GM12878 (cell line): ENCODE results near the gene ZNF618. TPM values are rescaled to one million over a fixed set of nuclear protein-coding genes. Genes with fewer than 3 reads are reported as not detected.

Experiments
- ATAC-seq: fragments of 200-7000 bp; cut with Tn5 transposase; 3 replicates; pipeline ENCODE4 v1.9.1; 2020; ENCODE audit warnings: mild to moderate bottlenecking, moderate library complexity
- BruUV-seq: library from RNA; stranded (reverse); fragments of 400-500 nt; replicated peaks from 2 replicates; lab custom pipeline; 2021; lab: Mats Ljungman, UMichigan
- CTCF ChIA-PET: fragments of 300-600 bp; sonication (Branson Sonifier 250); formaldehyde crosslinking; extraction: SDS; loops from one replicate; lab custom pipeline; 2021; ENCODE audit warnings: inconsistent platforms; lab: Yijun Ruan, JAX
- POLR2A ChIA-PET: fragments of 350-600 bp; formaldehyde crosslinking; extraction: SDS; loops from one replicate; lab custom pipeline; 2021; ENCODE audit warnings: inconsistent platforms; lab: Charles Lee
- RAD21 ChIA-PET: fragments of 300-600 bp; sonication (Branson Sonifier 250); formaldehyde crosslinking; loops from one replicate; lab custom pipeline; 2023; ENCODE audit warnings: antibody characterized with exemption; ENCODE audit not compliant: unreplicated experiment; lab: Charles Lee
- SMC1A ChIA-PET: fragments of 300-600 bp; sonication (Branson Sonifier 250); formaldehyde crosslinking; loops from one replicate; lab custom pipeline; 2023; ENCODE audit not compliant: unreplicated experiment, uncharacterized antibody; lab: Charles Lee
- DNase-seq: peaks from one replicate; pipeline ENCODE4 v3.0.0-alpha.2; 2011; ENCODE audit warnings: low read depth, low spot score
- FAIRE-seq: peaks from 3 replicates; lab custom pipeline; 2011; peaks lifted over from hg19 to GRCh38; lab: Jason Lieb, UNC
- H2AFZ ChIP-seq: 2 replicates; pipeline ENCODE4 v1.6.0; 2011; ENCODE audit warnings: low read depth, low read length, control low read depth; ENCODE audit not compliant: control insufficient read depth
- H3K27ac ChIP-seq: 2 replicates; pipeline ENCODE4 v1.5.1; 2011; ENCODE audit warnings: control low read depth; ENCODE audit not compliant: control insufficient read depth, insufficient read depth
- H3K27me3 ChIP-seq, 2 experiments: replicated peaks in 1 of 2; 2 replicates each; pipeline versions ENCODE4 v1.6.0 to v1.6.1; 2011; ENCODE audit warnings: low read length in 1 of 2; ENCODE audit not compliant: control insufficient read depth in 2 of 2, insufficient read depth in 2 of 2
- H3K36me3 ChIP-seq, 2 experiments: 2 replicates each; pipeline ENCODE4 v1.5.1; 2011; ENCODE audit warnings: low read length in 1 of 2; ENCODE audit not compliant: control insufficient read depth in 2 of 2, insufficient read depth in 2 of 2
- H3K4me1 ChIP-seq: 2 replicates; pipeline ENCODE4 v1.6.1; 2011; ENCODE audit warnings: mild to moderate bottlenecking, low read length, moderate library complexity, mixed read lengths; ENCODE audit not compliant: control insufficient read depth, insufficient read depth
- H3K4me2 ChIP-seq: 2 replicates; pipeline ENCODE4 v1.6.0; 2011; ENCODE audit warnings: control low read depth; ENCODE audit not compliant: control insufficient read depth, insufficient read depth
- H3K4me3 ChIP-seq: fragments of 200-600 bp; sonication (generic); 2 replicates; pipeline ENCODE4 v1.5.1; 2016
- H3K79me2 ChIP-seq: 2 replicates; pipeline ENCODE4 v1.6.0; 2011; ENCODE audit warnings: low read length; ENCODE audit not compliant: control insufficient read depth, insufficient read depth
- H3K9ac ChIP-seq: 2 replicates; pipeline ENCODE4 v1.8.0; 2011; ENCODE audit warnings: low read length, control low read depth, mixed read lengths; ENCODE audit not compliant: control insufficient read depth, insufficient read depth
- H3K9me3 ChIP-seq: replicated peaks from 3 replicates; pipeline ENCODE4 v1.5.1; 2011; ENCODE audit warnings: mild to moderate bottlenecking, low read length; ENCODE audit not compliant: control insufficient read depth, insufficient read depth
- H4K20me1 ChIP-seq: 2 replicates; pipeline ENCODE4 v1.6.0; 2011; ENCODE audit not compliant: control insufficient read depth, insufficient read depth
- GATAD2B ChIP-seq: fragments of 450-650 bp; conservative IDR thresholded peaks from 2 replicates; pipeline ENCODE4 v1.6.1; 2017; ENCODE audit warnings: low read depth, mild to moderate bottlenecking, moderate library complexity
- MLLT1 ChIP-seq: fragments of 450-650 bp; IDR thresholded peaks from 2 replicates; pipeline ENCODE4 v1.6.1; 2016; ENCODE audit warnings: mild to moderate bottlenecking
- POLR2AphosphoS2 ChIP-seq: IDR thresholded peaks from 2 replicates; pipeline ENCODE4 v1.6.1; 2011; ENCODE audit warnings: low read depth, mild to moderate bottlenecking, low read length, improper control_type of control experiment, moderate library complexity
- RB1 ChIP-seq: fragments of 450-650 bp; formaldehyde crosslinking; IDR thresholded peaks from 2 replicates; pipeline ENCODE4 v1.6.1; 2017; ENCODE audit warnings: mild to moderate bottlenecking, borderline replicate concordance
- SRF ChIP-seq, 2 experiments: IDR thresholded peaks; 2 replicates each; pipeline ENCODE4 v1.6.1; 2011; ENCODE audit warnings: low read depth in 2 of 2, low read length in 2 of 2, mild to moderate bottlenecking in 1 of 2, moderate library complexity in 1 of 2
- WRNIP1 ChIP-seq: IDR thresholded peaks from 2 replicates; pipeline ENCODE4 v1.6.1; 2011; ENCODE audit warnings: low read depth, low read length, improper control_type of control experiment, borderline replicate concordance
- WGBS: methylation state at CpG from one replicate; pipeline ENCODE4 v1.1.6; 2016; ENCODE audit warnings: low lambda C conversion rate; ENCODE audit not compliant: insufficient replicate concordance, insufficient coverage; ENCODE audit errors: missing lambda C conversion rate; 5-methylcytosine and 5-hydroxymethylcytosine counted together
- in situ Hi-C: fragments of 300-500 bp; cut with MboI; formaldehyde crosslinking; loops from 9 replicates; pipeline ENCODE4 v1.14.3; 2018; ENCODE audit warnings: mixed read lengths
- intact Hi-C: fragments of 100-400 bp; cut with micrococcal nuclease; formaldehyde crosslinking; loops from one replicate; pipeline ENCODE4 v1.14.2; 2022; ENCODE audit not compliant: unreplicated experiment
- polyA plus RNA-seq, 11 experiments: library from polyadenylated mRNA; depleted of rRNA in 4 of 11; unstranded in 6 of 11; stranded (reverse) in 5 of 11; fragments of >200 nt; fragmentation: Nextera tagmentation in 4 of 11; fragmentation: Illumina TruSeq in 1 of 11; extraction: Ambion mirVana in 4 of 11; extraction: Trizol in 1 of 11; gene quantifications; 1 replicate in 1 of 11; 2 replicates in 10 of 11; pipeline versions ENCODE4 v1.2.1 to v1.2.3, GENCODE V29; 2011 to 2016; ENCODE audit warnings: inconsistent platforms in 2 of 11, missing spikeins in 2 of 11, low read depth in 1 of 11
- total RNA-seq, 4 experiments: library from RNA; depleted of rRNA in 3 of 4; stranded (reverse); fragments of >200 nt in 3 of 4; fragmentation: Illumina TruSeq in 1 of 4; extraction: Trizol in 1 of 4; gene quantifications; 2 replicates each; pipeline versions ENCODE4 v1.2.1 to v1.2.3, GENCODE V29; 2013 to 2021
- TF ChIP-seq, protein P1 (sequence below): fragments of 450-650 bp; formaldehyde crosslinking; IDR thresholded peaks from 2 replicates; pipeline ENCODE4 v1.4.0; 2020; ENCODE audit warnings: mild to moderate bottlenecking, moderate library complexity
- TF ChIP-seq, protein P2 (sequence below): fragments of 450-650 bp; conservative IDR thresholded peaks from 2 replicates; pipeline ENCODE4 v1.6.1; 2017; ENCODE audit warnings: mild to moderate bottlenecking, moderate library complexity
- TF ChIP-seq, protein P3 (sequence below): IDR thresholded peaks from 2 replicates; pipeline ENCODE4 v1.6.1; 2011; ENCODE audit warnings: low read depth, mild to moderate bottlenecking, low read length, moderate library complexity, borderline replicate concordance; ENCODE audit errors: extremely low read depth
- TF ChIP-seq, protein P4 (sequence below): fragments of 450-650 bp; IDR thresholded peaks from 2 replicates; pipeline ENCODE4 v1.6.1; 2017; ENCODE audit warnings: mild to moderate bottlenecking, low read depth, inconsistent platforms; ENCODE audit not compliant: poor library complexity, severe bottlenecking

Gene ZNF618
- total and polyA plus RNA-seq, 10 of the 15 experiments (the other 5 are each of a cell fraction or from before 2014, with no cell fraction given), result 0.01 to 0.24 (median 0.06) TPM; not detected in 2

- FAIRE-seq (no peak), DNase-seq (no peak), ATAC-seq (no peak)
- Histone ChIP-seq H3K79me2 (no peaks in the 10 kb centered on the region), H3K4me2 (no peak overlapping the region), H3K9me3 (no peaks in the 10 kb centered on the region), H3K36me3 (no peaks in the 10 kb centered on the region), H3K4me3 (no peak overlapping the region), H2AFZ (no peak overlapping the region), H4K20me1 (no peaks in the 10 kb centered on the region), H3K4me1 (no peaks in the 10 kb centered on the region), H3K27ac (no peak overlapping the region), H3K9ac (no peak overlapping the region), H3K27me3 (peaks cover 0 to 5% of the 10 kb centered on the region in 2 experiments; a peak in 3 of 4 replicates)
- WGBS, result 6% methylated on average over 11 of the region's 11 CpGs
- BruUV-seq, result no TSS peak
- ChIA-PET RAD21 (interaction anchor here (3.8 kb wide), 1 partner anchor 206 kb away, joined by 24 read pairs; no protein-coding TSS in a partner anchor), POLR2A (no interaction called here), SMC1A (interaction anchor here (1.8 kb wide), 1 partner anchor 207 kb away, joined by 7 read pairs; no protein-coding TSS in a partner anchor), CTCF (interaction anchor here (1.0 to 4.3 kb wide), 8 partner anchors 11 to 569 kb away, joined by 3 to 61 read pairs (median 4); partner anchors contain the start of gene COL27A1)
- intact Hi-C loops, result no loop called here
- in situ Hi-C loops, result loop anchor here (25.0 kb wide), 1 partner anchor 203 kb away; no protein-coding TSS in a partner anchor
- no peak for TF ChIP-seq GATAD2B
- TF ChIP-seq WRNIP1, result no peak
- TF ChIP-seq, protein P1, sequence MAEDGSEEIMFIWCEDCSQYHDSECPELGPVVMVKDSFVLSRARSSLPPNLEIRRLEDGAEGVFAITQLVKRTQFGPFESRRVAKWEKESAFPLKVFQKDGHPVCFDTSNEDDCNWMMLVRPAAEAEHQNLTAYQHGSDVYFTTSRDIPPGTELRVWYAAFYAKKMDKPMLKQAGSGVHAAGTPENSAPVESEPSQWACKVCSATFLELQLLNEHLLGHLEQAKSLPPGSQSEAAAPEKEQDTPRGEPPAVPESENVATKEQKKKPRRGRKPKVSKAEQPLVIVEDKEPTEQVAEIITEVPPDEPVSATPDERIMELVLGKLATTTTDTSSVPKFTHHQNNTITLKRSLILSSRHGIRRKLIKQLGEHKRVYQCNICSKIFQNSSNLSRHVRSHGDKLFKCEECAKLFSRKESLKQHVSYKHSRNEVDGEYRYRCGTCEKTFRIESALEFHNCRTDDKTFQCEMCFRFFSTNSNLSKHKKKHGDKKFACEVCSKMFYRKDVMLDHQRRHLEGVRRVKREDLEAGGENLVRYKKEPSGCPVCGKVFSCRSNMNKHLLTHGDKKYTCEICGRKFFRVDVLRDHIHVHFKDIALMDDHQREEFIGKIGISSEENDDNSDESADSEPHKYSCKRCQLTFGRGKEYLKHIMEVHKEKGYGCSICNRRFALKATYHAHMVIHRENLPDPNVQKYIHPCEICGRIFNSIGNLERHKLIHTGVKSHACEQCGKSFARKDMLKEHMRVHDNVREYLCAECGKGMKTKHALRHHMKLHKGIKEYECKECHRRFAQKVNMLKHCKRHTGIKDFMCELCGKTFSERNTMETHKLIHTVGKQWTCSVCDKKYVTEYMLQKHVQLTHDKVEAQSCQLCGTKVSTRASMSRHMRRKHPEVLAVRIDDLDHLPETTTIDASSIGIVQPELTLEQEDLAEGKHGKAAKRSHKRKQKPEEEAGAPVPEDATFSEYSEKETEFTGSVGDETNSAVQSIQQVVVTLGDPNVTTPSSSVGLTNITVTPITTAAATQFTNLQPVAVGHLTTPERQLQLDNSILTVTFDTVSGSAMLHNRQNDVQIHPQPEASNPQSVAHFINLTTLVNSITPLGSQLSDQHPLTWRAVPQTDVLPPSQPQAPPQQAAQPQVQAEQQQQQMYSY, result no peak
- TF ChIP-seq, protein P2, sequence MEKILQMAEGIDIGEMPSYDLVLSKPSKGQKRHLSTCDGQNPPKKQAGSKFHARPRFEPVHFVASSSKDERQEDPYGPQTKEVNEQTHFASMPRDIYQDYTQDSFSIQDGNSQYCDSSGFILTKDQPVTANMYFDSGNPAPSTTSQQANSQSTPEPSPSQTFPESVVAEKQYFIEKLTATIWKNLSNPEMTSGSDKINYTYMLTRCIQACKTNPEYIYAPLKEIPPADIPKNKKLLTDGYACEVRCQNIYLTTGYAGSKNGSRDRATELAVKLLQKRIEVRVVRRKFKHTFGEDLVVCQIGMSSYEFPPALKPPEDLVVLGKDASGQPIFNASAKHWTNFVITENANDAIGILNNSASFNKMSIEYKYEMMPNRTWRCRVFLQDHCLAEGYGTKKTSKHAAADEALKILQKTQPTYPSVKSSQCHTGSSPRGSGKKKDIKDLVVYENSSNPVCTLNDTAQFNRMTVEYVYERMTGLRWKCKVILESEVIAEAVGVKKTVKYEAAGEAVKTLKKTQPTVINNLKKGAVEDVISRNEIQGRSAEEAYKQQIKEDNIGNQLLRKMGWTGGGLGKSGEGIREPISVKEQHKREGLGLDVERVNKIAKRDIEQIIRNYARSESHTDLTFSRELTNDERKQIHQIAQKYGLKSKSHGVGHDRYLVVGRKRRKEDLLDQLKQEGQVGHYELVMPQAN, result no peak
- TF ChIP-seq, protein P3, sequence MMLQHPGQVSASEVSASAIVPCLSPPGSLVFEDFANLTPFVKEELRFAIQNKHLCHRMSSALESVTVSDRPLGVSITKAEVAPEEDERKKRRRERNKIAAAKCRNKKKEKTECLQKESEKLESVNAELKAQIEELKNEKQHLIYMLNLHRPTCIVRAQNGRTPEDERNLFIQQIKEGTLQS, result no peak
- TF ChIP-seq SRF (IDR thresholded peaks at IDR 0.05; ENCODE audit: low read depth in 2 of 2, low read length in 2 of 2), result no peak
- TF ChIP-seq POLR2AphosphoS2, result no peak
- TF ChIP-seq MLLT1, result no peak
- TF ChIP-seq, protein P4, sequence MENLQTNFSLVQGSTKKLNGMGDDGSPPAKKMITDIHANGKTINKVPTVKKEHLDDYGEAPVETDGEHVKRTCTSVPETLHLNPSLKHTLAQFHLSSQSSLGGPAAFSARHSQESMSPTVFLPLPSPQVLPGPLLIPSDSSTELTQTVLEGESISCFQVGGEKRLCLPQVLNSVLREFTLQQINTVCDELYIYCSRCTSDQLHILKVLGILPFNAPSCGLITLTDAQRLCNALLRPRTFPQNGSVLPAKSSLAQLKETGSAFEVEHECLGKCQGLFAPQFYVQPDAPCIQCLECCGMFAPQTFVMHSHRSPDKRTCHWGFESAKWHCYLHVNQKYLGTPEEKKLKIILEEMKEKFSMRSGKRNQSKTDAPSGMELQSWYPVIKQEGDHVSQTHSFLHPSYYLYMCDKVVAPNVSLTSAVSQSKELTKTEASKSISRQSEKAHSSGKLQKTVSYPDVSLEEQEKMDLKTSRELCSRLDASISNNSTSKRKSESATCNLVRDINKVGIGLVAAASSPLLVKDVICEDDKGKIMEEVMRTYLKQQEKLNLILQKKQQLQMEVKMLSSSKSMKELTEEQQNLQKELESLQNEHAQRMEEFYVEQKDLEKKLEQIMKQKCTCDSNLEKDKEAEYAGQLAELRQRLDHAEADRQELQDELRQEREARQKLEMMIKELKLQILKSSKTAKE, result no peak
- no peak for TF ChIP-seq RB1
Observed at GRCh38 chr9:114084282-114085073, 208.4 kb downstream of the ZNF618 start.
